GM21737 (cell line): ENCODE measurements around the gene MAPK12.

Experiments
- ATAC-seq: cut with Tn5 transposase; IDR thresholded peaks from one replicate; pipeline ENCODE4 v1.9.1; 2021; ENCODE audit warnings: mild to moderate bottlenecking, moderate library complexity; ENCODE audit not compliant: unreplicated experiment

Gene MAPK12

GRCh38 chr22:50261615-50262459 is at the start of gene MAPK12:
Gene MAPK12, minus strand, starts transcription at chr22:50261683. Its CDS starts 174 bp downstream, at chr22:50261509.
- peak; percentile 33 for ATAC-seq

DNA sequence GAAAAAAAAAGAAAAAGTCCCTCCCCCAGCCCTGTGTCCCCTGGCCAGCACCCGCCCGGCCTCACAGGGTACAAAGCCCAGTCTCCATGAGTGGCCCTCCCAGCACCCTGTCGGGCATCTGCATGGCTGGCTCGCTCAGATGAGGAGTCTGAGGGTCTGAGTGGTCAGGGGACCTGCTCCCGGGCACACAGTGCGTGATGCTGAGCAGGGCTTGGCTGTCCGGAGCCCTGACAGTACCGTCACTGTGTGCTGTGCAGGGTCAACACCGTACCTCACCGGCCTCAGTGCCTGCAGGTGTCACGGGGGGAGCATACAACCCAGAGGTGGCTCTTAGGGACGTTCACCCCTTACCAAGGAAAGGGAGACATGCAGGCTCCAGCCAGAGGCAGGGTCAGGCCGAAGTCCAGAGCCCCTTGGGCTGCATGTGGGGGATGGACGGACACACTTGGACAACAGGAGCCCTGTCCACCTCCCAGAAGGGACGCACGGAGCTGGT is 49.5 kb upstream of the MAPK12 start:
- ATAC-seq, result no peak

- no peak for ATAC-seq
Measured at GRCh38 chr22:50310031-50310722, 48.7 kb upstream of the MAPK12 start.

DNA sequence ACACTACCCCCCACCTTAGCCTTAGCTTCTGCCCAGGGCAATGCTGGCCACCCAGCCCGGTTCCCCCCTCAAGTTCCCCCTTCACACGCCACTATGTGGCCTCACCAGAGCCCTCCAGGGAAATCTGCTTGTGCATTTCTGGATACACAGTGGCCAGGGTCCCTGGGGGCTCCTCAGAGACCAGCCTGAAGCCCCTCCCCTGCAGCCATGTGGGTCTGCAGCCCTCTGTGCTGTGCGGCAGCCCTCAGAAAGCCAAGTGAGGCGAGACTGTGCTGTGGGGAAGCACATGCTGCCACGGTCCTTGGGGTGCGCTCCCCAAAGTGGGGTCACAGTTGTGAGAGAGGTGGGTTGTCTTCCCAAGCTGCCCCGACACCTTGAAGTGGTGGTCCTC is 48.1 kb upstream of the MAPK12 start:
- ATAC-seq, result no peak

GRCh38 chr22:50308986-50309600 is 47.6 kb upstream of the MAPK12 start:
- ATAC-seq, result no peak

GRCh38 chr22:50308597-50308935 is 47.1 kb upstream of the MAPK12 start:
- ATAC-seq, result no peak

GRCh38 chr22:50307890-50308596 is 46.6 kb upstream of the MAPK12 start:
- ATAC-seq, result no peak

GRCh38 chr22:50306753-50307749 is 45.6 kb upstream of the MAPK12 start, which contains the start of gene PLXNB2:
Gene PLXNB2, minus strand, starts transcription at chr22:50307646. Its CDS starts 17,062 bp downstream, at chr22:50290584.
- ATAC-seq, result no peak

- ATAC-seq, result no peak
Measured at GRCh38 chr22:50305923-50306566, 44.6 kb upstream of the MAPK12 start.

GRCh38 chr22:50305393-50305922 is 44.0 kb upstream of the MAPK12 start:
- no peak for ATAC-seq

DNA sequence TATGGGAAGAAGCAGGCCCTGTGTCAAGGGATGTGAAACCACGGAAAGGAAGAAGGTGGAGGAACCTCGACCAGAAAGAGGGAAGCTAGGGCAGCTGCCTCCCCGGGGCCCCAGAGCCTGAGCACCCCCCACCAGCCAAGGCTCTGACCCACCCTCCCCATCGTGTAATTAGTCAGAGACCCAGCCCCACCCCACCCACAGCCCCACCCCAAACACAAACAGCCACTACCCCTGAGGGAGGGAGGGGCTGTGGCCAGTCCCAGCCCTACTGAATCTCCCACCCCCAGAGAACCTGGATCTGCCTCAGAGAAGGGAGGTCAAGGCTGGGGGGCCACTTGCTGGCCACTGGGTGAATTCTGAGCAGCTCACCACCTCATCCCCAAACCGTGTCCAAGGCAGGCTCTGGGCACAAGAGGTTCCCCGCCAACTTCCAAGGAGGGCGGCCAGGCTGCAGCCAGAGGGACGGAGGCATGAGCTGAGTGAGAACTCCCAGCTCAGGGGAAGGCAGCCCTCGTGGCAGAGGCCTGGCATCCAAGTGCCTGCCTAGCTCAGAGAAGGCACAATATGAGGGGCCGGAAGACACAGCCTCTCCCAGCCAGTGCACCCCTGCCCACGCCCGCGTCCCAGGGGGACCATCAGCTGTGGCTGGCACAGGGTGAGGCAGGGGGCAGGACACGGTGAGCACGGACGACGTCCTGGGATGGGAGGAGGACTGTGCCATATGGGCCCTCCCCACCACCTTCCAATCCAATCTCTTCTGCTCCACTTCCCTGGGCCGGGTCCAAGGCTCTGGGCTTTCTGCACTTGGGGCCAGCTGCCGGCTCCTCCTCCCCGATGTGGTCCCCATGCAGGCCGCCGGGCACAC is 43.3 kb upstream of the MAPK12 start:
- ATAC-seq, result no peak

- ATAC-seq, result no peak
Measured at GRCh38 chr22:50303848-50304527, 42.5 kb upstream of the MAPK12 start.

GRCh38 chr22:50303515-50303847 is 42.0 kb upstream of the MAPK12 start:
- ATAC-seq, result no peak

- ATAC-seq, result no peak
Measured at GRCh38 chr22:50302564-50302963, 41.1 kb upstream of the MAPK12 start.

DNA sequence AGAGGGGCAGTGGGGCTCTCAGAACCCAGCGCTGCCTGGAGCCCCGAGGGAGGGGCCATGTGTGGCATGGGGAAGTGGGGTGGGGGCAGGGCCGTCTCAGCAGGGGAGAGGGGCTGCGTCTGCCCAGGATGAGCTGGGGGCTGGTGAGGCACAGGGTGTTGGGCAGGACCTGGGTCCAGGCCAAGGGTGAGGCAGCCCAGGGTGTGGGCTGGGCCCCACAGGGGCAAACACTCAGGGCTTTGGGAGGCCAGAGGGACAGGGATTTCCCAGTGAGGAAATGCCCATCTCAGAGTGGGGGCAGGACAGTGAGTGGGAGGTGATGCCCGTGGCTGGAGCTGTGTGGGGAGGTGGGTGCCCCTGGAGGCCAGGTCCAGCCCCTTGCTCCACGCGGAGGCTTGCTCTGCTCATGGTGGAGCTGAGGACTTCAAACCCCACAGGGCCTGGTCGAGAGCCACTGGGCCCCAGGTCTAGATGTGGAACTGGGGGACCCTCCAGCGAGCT is 40.6 kb upstream of the MAPK12 start:
- no peak for ATAC-seq

DNA sequence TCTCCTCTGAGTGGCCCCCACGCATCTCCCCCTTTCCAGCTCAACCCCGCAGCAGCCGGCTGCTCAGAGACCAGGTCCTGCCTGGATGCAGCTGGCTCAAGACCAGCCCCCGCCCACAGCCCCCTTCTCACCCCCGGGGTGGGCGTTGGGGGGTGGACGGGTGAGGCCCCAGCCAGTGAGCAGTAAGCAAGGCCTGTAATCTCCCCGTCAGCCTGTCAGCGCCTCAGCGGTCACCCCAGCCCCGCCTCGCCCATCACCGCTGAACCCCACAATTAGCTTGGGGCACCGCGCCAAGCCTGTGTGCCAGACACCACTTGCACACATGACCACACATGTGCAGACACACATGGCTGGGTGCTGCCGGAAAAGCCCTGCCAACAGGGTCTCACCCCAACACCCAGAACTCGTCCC is 40.1 kb upstream of the MAPK12 start:
- ATAC-seq, result no peak

DNA sequence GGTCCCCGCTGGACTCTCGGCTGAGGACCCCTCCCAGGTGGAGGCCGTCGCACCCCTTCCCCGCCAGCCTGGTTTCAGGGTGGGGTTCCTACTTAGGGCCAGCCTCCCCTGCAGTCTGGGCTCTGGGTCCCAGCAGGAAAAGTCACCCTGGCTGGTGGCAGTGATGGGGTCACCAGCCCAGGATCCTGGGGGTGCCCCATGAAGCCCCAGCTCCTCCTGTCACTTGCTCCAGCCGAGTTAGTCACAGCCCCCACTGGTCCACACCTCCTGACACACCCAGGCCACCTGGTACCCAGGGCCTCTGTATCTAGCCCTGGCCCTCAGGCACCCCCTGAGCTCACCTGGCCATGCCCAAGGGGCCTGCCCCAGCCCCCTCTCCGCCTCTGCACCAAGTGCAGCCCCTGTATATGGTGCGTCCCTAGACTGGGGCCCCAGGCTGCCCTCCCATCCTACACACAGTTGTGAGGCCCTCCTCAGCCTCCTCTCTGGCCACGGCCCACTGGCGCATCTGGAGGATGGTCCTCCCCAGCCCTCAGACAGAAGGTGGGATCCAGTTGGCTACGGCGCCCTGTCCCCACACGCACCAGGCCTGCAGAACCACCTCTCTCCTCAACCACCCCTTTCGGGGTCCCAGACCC is 39.3 kb upstream of the MAPK12 start:
- ATAC-seq, result no peak
